Keratinocyte (primary cell): Measurements from ENCODE around the gene SARS1.

Experiments
- CTCF ChIP-seq, 3 experiments: IDR thresholded peaks in 1 of 3; conservative IDR thresholded peaks in 1 of 3; optimal IDR thresholded peaks in 1 of 3; 2 replicates in 2 of 3; 3 replicates in 1 of 3; pipeline versions ENCODE3 to v1.5.1; 2011; ENCODE audit warnings: low read length in 3 of 3, mild to moderate bottlenecking in 3 of 3, moderate library complexity in 2 of 3, control low read depth in 1 of 3, inconsistent platforms in 1 of 3; ENCODE audit not compliant: insufficient read depth in 2 of 3; ENCODE audit errors: extremely low read depth in 1 of 3
- EZH2 ChIP-seq: IDR thresholded peaks from one replicate; pipeline ENCODE4 v1.6.1; 2012; ENCODE audit warnings: inconsistent platforms, mild to moderate bottlenecking, low read length, moderate library complexity

DNA sequence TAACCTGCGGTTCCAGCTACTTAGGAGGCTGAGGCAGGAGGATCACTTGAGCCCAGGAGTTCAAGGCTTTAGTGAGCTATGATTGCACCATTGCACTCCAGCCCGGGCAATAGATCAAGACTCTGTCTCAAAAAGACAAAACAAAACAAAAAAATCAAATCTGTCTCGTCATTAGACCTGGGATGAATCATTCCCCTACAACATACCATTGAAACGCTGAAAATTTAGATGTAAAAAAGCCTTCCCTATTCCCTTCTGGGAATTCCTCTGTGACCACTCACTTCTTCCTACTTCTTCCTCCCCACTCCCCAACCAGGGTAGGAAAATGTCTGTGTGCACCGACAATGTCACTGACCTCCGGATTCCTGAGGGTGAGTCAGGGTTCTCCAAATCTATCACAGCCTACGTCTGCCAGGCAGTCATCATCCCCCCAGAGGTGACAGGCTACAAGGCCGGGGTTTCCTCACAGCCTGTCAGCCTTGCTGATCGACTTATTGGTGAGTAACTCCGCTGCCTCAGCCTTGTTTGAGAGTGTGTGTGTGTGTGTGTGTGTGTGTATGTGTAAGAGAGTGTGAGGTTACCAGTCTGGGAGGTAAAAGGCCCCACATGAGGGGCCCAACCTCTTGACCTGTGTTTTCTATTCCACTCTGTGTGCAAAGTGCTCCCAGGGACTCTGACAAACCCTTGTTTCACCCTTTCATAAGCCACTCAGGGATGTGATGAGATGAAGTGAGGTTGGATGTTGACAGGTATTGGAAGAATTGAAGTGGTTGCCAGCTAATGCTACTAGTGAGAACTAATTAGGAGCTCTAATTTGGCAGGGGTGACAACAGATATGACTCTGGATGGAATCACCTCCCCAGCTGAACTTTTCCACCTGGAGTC lies 16.3 kb upstream of the SARS1 start:
- no peak for TF ChIP-seq CTCF (optimal IDR thresholded peaks at IDR 0.05 in 1 of 3, IDR thresholded peaks at IDR 0.05 in 1 of 3, conservative IDR thresholded peaks at IDR 0.05 in 1 of 3; ENCODE audit: extremely low read depth in 1 of 3, insufficient read depth in 2 of 3, low read length in 3 of 3)
- TF ChIP-seq EZH2, result no peak
